PC-9 (cell line): ENCODE measurements around the gene HSPBAP1.
"Not testable (repeated sequence)": the region's sequence is repeated elsewhere in the genome, so short reads cannot be mapped to it uniquely, and the experiment has no call there.

Experiments used
- CTCF ChIP-seq: fragments of 200-600 bp; sonication (generic); conservative IDR thresholded peaks from 2 replicates; pipeline ENCODE4 v1.6.1; 2017; ENCODE audit warnings: mixed run types, antibody characterized with exemption, mild to moderate bottlenecking, moderate library complexity
- EZH2 ChIP-seq: fragments of 200-600 bp; sonication (generic); IDR thresholded peaks from 2 replicates; pipeline ENCODE4 v1.8.0; 2017; ENCODE audit warnings: antibody characterized with exemption, low read depth

- TF ChIP-seq CTCF, EZH2: not testable (repeated sequence)
Observed at GRCh38 chr3:122732682-122733525, 60.7 kb downstream of the HSPBAP1 start.
